ENCODE measurements around the gene STON1. TPM values are rescaled to one million over a fixed set of nuclear protein-coding genes. Genes with fewer than 3 reads are reported as not detected.

STON1 gene
- total and polyA plus RNA-seq, 2 of the 8 experiments (the other 6 are each of a cell fraction or from before 2014, with no cell fraction given): 5.0 to 10.1 TPM

GRCh38 chr2:48532824-48533223, 2.9 kb downstream of the STON1 start:
- Histone ChIP-seq H3K36me3 (ENCODE audit: control insufficient read depth in 2 of 4, insufficient read depth in 4 of 4, low read length in 3 of 4) (no peaks in the 10 kb centered on the region; a peak in 1 of 8 replicates), H3K4me2 (ENCODE audit: insufficient read depth in 1 of 2, low read depth in 2 of 2, low read length in 2 of 2) (no peak overlapping the region), H2AFZ (ENCODE audit: low read length) (no peak overlapping the region), H3K9ac (replicated peaks in 1 of 4; ENCODE audit: extremely low read depth in 1 of 4, low read depth in 3 of 4, low read length in 3 of 4) (no peak overlapping the region), H3K14ac (ENCODE audit: insufficient read length) (no peak overlapping the region), H3K56ac (replicated peaks; ENCODE audit: insufficient read length, low read depth, low read length) (no peak overlapping the region), H3K4me1 (replicated peaks in 1 of 4; ENCODE audit: control insufficient read depth in 3 of 4, insufficient read depth in 4 of 4, low read length in 3 of 4) (peaks cover 4 to 21% (median 5%) of the 10 kb centered on the region in 4 experiments; a peak in 6 of 7 replicates), H2BK5ac (ENCODE audit: low read depth, low read length) (no peak overlapping the region), H2BK120ac (replicated peaks; ENCODE audit: low read depth, low read length) (no peak overlapping the region), H3K9me3 (ENCODE audit: insufficient read depth in 2 of 2, low read depth in 1 of 2, low read length in 1 of 2) (no peaks in the 10 kb centered on the region), H2BK15ac (ENCODE audit: low read length) (no peak overlapping the region), H3K23ac (ENCODE audit: insufficient read length) (no peak overlapping the region), H3K27ac (ENCODE audit: low read depth, low read length) (no peak overlapping the region), H2AK5ac (ENCODE audit: low read depth, low read length) (0 out of 2 replicates have a peak overlapping the region, but pooled peaks have one; percentile 65), H4K5ac (ENCODE audit: insufficient read length, low read depth, low read length) (no peak overlapping the region), H3K18ac (ENCODE audit: extremely low read depth, low read length) (no peak overlapping the region), H4K91ac (replicated peaks; ENCODE audit: insufficient read length, low read length) (no peak overlapping the region), H3K79me2 (ENCODE audit: control insufficient read depth in 1 of 2, insufficient read depth in 2 of 2, low read length in 2 of 2) (peaks cover 0 to 4% of the 10 kb centered on the region in 2 experiments; a peak in 2 of 4 replicates), H4K8ac (ENCODE audit: extremely low read depth, insufficient read depth, low read length) (no peak overlapping the region), H3K23me2 (ENCODE audit: low read depth, low read length) (peaks cover 5% of the 10 kb centered on the region; the same call in 1 of the 2 replicates), H3K4me3 (ENCODE audit: extremely low read depth in 1 of 4, insufficient read depth in 2 of 4, low read depth in 3 of 4, low read length in 4 of 4) (no peak overlapping the region), H3K4ac (replicated peaks; ENCODE audit: insufficient read length, low read depth, low read length) (no peak overlapping the region), H3K27me3 (replicated peaks in 1 of 4; ENCODE audit: control insufficient read depth in 3 of 4, extremely low read depth in 1 of 4, insufficient read depth in 3 of 4, low read length in 3 of 4) (no peaks in the 10 kb centered on the region; a peak in 1 of 7 replicates), H3K79me1 (ENCODE audit: low read depth, low read length) (0 out of 2 replicates have a peak, but pooled peaks cover 2% of the 10 kb centered on the region), H2BK12ac (ENCODE audit: low read depth, low read length) (no peak overlapping the region), H4K20me1 (replicated peaks in 1 of 2; ENCODE audit: control insufficient read depth in 1 of 2, insufficient read depth in 2 of 2, low read length in 2 of 2) (no peaks in the 10 kb centered on the region), H2BK20ac (ENCODE audit: low read length) (no peak overlapping the region)
- no peak for DNase-seq (ENCODE audit: low read depth in 1 of 2, low spot score in 2 of 2)
- 82% methylated on average over 5 of the region's 5 CpGs; no CpG with 5 or more reads in 1 of the 2 experiments for WGBS, 2 experiments (ENCODE audit: extremely low coverage in 1 of 2, insufficient coverage in 1 of 2, insufficient read length in 1 of 2, insufficient replicate concordance in 2 of 2, low coverage in 1 of 2, low lambda C conversion rate in 2 of 2, missing lambda C conversion rate in 1 of 2)
- ChIA-PET CTCF (ENCODE audit: partially characterized antibody) (interaction anchor here (0.6 kb wide), 1 partner anchor 11 kb away, joined by 3 read pairs; no protein-coding TSS in a partner anchor), POLR2A (ENCODE audit: partially characterized antibody) (no interaction called here)
- no peak for FAIRE-seq
- TF ChIP-seq CTBP2 (IDR thresholded peaks at IDR 0.05; ENCODE audit: borderline replicate concordance, insufficient read depth, insufficient read length, low read length) (no peak), RNF2 (IDR thresholded peaks at IDR 0.05; ENCODE audit: borderline replicate concordance, low read depth, low read length, missing control alignments, poor library complexity, severe bottlenecking) (no peak), TBP (IDR thresholded peaks at IDR 0.05; ENCODE audit: low read depth, low read length) (no peak), SUZ12 (IDR thresholded peaks at IDR 0.05; ENCODE audit: low read length) (no peak), EP300 (IDR thresholded peaks at IDR 0.05; ENCODE audit: borderline replicate concordance in 1 of 2, low read depth in 2 of 2, low read length in 2 of 2) (no peak)
